HG03108 (cell line): ENCODE data around the gene MBNL2.

Experiments
- ATAC-seq: cut with Tn5 transposase; IDR thresholded peaks from one replicate; pipeline ENCODE4 v1.9.1; 2021; ENCODE audit warnings: moderate library complexity; ENCODE audit not compliant: unreplicated experiment

The MBNL2 gene, protein sequence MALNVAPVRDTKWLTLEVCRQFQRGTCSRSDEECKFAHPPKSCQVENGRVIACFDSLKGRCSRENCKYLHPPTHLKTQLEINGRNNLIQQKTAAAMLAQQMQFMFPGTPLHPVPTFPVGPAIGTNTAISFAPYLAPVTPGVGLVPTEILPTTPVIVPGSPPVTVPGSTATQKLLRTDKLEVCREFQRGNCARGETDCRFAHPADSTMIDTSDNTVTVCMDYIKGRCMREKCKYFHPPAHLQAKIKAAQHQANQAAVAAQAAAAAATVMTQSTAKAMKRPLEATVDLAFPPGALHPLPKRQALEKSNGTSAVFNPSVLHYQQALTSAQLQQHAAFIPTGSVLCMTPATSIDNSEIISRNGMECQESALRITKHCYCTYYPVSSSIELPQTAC

DNA sequence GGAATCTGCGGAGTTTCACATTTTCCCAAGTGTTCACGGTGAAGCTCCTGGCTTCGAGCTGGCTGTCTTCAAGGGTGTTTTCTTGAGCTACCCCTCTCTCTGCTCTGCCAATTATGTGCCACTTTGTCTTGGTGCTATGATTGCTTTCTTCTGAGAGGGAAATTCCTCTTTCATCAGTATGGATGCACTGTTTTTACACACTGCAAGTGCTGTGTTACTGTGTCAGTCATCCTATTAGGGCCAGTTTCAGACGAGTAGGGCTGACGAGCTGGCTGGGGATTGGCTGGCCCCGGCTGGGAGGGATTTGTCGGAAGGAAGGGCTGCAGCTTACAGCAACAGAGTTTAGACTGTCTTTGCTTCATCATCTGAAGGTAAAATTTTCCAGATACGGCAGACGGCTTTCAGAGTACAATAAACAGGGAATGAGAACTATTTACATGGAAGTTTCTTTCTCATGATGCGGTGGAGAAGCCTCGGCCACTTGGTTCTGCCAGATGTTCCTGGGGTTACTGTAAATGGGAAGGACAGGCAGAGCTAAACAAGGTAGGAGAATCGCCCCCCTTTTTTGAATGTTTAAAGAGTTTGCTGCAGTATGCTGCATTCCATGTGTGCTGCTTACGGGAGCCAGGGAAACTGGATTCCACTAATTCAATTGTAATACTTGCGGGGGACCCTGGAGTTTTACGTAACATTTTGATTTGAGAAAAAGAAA lies at the start of gene MBNL2:
Gene MBNL2, plus strand, starts transcription at position 345 of the 712 bp plus-strand sequence. CDS start 53,903 bp downstream, outside the sequence.
- ATAC-seq, result peak; percentile 96

DNA sequence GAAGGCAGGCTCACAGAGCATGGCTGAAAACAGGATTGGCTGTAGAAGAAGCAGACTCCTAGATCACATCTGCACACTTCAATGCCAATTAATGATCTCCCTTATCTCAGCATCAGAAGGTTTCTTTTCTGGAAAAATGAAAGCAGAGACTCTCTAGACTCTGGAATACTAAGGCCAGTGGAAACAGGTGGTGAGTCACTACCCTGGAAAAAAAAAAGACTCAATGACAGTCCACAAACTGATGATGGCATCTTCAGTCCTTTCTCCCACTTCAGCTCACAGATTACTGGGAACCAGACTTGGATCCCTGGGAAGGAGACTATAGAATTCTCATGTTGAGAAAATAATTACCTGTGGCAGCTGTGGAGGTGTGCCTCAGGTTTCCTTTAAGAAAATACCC lies 47.5 kb upstream of the MBNL2 start:
- ATAC-seq, result no peak

GRCh38 chr13:97175041-97175440 lies 47.1 kb upstream of the MBNL2 start:
- no peak for ATAC-seq

GRCh38 chr13:97179501-97179900 lies 42.6 kb upstream of the MBNL2 start:
- no peak for ATAC-seq

DNA sequence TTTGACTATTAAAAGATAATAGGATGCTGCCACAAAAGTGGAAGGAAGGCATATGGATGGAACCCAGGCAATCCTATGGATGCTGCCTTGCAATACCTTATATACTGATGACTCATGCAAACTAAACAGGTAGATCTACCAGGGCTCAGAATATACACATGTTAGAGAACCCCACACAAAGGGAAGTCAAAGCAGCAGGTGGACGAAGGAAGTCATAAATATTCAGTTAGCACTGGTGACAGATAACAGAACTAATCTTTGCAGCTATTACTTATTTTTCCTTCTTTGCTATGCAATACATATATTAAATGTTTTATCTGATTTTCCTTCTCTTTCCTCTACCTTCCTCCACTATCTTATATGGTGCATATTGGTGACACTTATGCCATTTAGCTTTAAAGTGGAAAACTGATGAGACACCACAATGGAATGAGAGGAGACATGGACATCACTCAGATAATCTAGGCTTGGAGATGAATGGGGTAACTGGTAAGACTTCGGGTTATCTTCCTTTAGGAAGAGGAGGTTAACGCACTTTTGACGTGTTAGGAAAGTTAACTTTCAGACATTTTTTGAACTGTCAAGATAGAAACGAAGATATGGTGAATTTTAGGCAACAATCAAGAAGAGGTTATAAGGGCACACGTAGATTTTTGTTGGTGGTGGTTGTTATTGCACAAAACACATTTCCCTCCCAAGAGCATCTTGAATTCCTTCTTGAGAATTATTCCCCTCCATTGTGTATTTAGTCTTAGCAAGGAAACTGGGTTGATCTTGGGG lies 39.8 kb upstream of the MBNL2 start:
- no peak for ATAC-seq

GRCh38 chr13:97185291-97185690 lies 36.8 kb upstream of the MBNL2 start:
- ATAC-seq, result no peak

DNA sequence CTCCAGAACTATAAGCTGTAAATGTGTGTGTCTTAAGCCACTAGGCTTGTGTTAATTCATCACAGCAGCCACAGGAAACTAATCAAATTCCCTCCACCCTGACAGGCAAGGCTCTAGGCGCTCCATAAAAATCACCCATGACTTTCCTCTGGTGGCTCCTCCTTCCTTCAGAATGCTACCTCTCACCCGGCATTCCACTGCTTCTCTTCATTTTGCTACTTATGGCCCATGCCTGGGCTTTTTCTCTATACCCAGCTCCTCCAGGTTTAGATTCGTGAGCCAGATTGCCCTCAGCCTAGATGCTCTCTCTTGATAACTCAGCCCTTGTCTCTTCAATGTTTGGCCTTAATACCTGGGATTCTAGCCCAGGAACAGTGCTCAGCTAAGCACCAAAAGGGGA lies 36.4 kb upstream of the MBNL2 start:
- no peak for ATAC-seq

DNA sequence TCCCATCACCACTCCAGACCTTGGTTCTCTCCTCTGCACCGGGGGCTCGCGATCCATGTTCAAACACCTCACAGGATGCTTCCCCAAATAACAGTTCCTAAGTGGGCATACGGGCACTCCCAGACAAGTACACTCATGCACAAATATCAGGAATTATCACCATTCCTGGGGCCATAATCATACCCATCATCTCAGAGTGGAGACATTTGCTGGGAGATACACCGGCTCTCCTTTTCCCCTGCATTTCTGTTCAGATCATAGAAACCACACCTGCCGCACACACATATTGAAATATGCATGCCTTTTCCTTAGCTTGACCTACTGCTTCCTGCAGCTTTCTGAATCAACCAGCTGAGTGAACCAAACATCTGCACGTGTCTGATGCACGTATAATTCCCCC lies 33.9 kb upstream of the MBNL2 start:
- no peak for ATAC-seq

DNA sequence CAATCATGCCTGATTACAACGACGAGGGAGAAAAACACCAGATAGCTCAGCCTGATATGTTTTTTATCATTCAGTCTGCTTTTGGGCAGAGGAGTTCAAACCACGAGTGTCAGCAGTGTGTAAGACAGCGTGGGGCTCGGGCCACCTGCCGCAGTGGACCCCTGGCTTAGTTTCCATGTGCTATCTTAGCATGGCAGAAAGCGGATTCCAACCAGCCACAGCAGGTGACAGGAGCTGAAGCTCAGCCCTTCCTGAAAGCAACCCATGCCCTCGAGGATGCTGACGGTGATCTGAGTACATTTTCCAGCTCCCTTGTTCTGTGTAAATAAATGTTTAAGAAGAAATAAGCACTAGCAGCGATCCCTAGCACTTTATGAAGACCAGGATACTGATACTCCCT lies 32.2 kb upstream of the MBNL2 start:
- no peak for ATAC-seq

- no peak for ATAC-seq
Observed at GRCh38 chr13:97191142-97191541, 31.0 kb upstream of the MBNL2 start.

DNA sequence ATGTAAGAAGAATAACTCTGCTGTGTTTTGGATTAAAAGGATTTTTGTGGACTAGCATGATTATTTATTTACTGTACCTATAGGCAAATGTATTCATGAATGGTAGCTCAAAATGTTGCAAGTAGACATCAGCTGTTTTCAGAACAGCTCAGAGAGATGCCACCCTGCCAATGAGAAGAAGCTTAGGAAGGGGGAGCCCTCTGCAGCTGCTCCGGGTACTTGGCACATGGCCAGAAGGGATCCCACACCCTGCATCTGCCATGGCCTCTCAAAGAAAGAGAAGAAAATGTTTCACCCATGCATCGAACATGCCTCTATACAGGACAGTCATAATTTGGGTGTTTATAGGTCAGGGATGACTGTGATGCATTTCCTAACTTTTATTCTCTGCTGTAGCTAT lies 30.5 kb upstream of the MBNL2 start:
- ATAC-seq, result no peak

- ATAC-seq, result no peak
Observed at GRCh38 chr13:97192166-97192565, 30.0 kb upstream of the MBNL2 start.

- ATAC-seq, result no peak
Observed at GRCh38 chr13:97193577-97193976, 28.6 kb upstream of the MBNL2 start.

GRCh38 chr13:97194479-97194878 lies 27.7 kb upstream of the MBNL2 start:
- ATAC-seq, result no peak

GRCh38 chr13:97196340-97196739 lies 25.8 kb upstream of the MBNL2 start:
- no peak for ATAC-seq

DNA sequence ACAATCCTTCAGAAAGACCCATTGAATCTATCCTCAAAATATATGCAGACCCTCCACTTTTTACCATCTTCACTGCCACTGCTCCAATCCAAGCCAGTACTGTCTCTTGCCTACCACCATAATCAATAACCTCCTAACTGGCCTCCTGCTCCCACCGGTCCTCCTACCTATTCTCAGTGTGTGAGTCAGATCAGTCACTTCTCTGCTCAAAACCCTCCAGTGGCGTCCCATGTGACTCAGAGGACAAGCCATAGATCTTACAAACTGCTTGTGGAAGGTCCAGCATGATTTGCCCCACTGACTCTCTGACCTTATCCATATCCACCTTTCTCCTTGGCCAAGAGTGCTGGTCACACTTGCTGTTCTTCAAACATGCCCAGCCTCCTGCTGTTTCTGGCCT lies 23.4 kb upstream of the MBNL2 start:
- ATAC-seq, result no peak

DNA sequence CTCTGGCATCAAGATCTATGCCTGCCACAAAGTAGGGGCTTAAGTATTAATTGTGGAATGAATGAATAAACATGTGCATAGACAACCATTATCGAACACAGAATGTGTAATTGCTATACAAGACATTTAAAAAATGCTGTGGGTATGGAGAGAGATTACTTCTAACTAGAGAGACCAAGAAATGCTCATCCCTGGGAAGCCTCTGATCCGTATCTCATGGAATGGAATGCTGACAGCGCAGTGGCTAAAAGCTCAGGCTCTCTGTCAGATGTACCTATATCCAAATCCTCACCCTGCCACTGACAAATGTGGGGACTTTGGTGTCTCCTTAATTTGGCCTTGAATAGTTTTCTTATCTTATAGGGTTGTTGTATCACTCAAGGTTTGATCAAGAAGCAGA lies 22.7 kb upstream of the MBNL2 start:
- ATAC-seq, result no peak

GRCh38 chr13:97200081-97200942 lies 21.8 kb upstream of the MBNL2 start:
- no peak for ATAC-seq

GRCh38 chr13:97202761-97203160 lies 19.4 kb upstream of the MBNL2 start:
- no peak for ATAC-seq

- ATAC-seq, result no peak
Observed at GRCh38 chr13:97205465-97205864, 16.7 kb upstream of the MBNL2 start.

- ATAC-seq, result no peak
Observed at GRCh38 chr13:97205982-97206381, 16.2 kb upstream of the MBNL2 start.
